Islet precursor cell (in vitro differentiated cells): ENCODE measurements around the gene ITPKB.
"Not testable (repeated sequence)": the region's sequence is repeated elsewhere in the genome, so short reads cannot be mapped to it uniquely, and the experiment has no call there.

Experiments
- DNase-seq: peaks from one replicate; pipeline ENCODE4 v3.0.0-alpha.2; 2018

The ITPKB gene

DNA sequence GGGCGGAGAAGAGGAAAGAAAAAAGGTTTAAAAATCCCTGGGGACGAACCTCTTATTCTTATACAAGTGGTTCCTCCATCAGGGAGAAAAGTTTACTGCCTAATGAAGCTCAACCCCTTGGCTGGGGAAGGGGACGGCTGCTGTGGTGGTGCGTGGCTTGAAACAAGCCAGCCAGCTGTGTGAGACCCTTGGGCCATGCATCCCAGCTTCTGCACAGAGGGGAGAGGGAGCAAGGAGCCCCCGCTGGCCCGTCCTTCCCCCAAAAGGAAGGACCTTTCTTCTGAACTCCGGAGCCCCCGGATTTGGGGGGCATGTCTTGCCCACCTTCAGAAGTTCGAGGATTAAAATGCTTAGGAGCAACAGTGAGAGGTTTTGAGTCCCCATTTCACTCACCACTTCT lies 123.2 kb downstream of the ITPKB start:
- no peak for DNase-seq

- DNase-seq: not testable (repeated sequence)
These were observed 127.1 kb downstream of the ITPKB start for GRCh38 chr1:226611980-226612379.

- no peak for DNase-seq
These were observed 127.8 kb downstream of the ITPKB start for GRCh38 chr1:226611301-226611700.

DNA sequence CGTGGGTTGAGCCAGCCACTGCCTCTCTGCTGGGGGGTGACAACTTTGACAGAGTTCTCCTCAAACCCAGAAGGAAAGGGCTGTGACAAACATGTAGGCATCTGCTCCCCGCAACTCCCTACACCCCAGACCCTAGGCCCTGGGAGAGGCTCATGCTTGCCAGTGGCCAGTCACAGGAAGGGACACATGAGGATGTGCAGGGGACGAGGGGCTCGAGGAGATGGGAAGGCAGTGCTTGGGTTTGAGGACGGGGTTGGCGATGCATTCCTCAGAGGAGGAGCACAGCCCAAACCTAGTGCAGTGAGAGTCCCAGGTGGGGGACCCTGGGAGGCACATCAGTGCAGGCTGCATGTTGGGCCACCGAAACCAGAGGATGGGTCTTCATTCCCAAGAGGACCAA lies 128.4 kb downstream of the ITPKB start:
- DNase-seq: no peak

DNA sequence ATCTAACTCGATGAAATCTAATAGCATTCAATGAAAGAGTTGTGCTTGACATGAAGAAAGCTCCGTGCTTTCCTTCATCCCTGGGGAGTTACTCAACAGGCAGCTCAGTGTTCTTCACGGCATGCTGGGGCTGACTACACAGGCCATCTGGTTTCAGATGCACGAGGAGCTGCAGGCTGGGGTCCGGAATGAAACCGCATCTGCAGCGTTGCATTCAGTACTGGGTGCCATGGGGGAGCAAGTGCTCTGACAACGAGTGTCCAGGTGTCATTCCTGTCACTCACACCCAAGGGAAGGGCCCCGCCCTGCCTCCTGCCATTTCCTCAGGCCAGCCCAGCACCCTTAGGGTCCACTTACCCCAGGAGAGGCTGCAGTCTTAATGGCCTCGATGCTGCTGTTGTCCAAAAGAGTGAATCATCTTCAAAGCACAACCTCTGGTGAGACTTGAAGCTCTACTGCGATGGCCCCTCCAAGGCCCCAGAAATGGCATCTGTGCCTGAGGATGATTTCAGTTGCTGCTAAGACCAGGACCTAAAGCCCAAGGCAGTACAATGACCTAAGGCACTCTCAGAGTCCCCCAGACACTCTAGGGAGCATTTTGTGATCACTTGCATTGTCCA lies 129.1 kb downstream of the ITPKB start:
- no peak for DNase-seq

DNA sequence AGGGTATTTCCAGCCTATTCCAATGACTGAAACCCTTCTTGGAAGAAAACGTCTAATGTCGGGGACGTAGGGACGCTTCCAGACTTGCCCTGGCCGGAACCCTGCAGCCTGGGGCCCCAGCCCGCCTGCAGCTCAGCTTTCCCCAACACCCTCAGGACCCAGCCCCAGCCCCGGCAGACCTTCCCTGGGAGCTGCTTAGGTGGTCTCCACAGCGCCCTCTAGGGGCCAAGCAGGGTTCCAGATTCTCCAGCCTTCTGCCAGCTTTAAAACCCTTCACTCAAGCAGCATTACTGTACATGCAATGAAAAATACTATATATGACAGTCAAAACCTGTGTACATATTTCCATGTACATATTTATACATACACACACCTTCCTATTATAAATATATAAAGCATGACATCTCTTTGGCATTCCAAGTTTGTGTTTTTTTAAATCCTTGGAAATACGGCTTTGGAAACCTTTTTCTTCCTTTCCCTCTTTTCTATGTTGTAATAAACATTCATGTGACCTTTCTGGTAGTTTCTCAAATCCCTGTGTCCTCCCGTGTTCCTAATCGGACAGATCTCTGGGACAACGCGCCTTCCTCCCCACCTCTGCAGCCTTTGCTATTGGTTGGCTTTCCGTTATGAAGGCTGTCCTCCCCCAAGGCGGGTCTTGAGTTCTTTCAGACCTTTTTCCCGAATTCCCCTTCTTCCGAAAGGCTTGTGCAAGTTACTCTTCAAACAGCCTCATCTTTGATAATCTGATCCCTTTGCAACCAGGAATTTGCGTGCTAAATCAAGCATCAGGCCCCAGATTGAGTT lies 130.2 kb downstream of the ITPKB start:
- peak; percentile 88 for DNase-seq

DNA sequence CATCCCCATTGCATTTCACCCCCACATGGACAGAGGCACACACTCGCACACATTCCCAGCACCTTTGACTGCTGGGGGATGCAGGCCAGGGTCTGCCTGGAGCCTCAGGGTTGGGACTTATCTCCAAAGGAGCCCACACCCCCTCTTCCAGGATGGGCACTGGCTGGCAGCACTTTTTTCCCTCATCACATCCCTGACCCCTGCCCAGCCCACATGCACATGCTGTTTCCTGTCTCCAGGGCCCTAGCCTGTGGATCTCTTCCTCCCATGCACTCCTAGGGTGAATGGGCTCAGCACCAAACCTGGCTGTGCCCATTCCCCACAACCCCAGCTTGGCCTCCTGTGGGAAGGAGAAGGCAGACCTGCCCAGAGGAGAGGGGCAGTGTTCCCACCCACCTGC lies 131.3 kb downstream of the ITPKB start:
- DNase-seq: no peak

- DNase-seq: no peak
These were observed 131.8 kb downstream of the ITPKB start for GRCh38 chr1:226607268-226607660.

DNA sequence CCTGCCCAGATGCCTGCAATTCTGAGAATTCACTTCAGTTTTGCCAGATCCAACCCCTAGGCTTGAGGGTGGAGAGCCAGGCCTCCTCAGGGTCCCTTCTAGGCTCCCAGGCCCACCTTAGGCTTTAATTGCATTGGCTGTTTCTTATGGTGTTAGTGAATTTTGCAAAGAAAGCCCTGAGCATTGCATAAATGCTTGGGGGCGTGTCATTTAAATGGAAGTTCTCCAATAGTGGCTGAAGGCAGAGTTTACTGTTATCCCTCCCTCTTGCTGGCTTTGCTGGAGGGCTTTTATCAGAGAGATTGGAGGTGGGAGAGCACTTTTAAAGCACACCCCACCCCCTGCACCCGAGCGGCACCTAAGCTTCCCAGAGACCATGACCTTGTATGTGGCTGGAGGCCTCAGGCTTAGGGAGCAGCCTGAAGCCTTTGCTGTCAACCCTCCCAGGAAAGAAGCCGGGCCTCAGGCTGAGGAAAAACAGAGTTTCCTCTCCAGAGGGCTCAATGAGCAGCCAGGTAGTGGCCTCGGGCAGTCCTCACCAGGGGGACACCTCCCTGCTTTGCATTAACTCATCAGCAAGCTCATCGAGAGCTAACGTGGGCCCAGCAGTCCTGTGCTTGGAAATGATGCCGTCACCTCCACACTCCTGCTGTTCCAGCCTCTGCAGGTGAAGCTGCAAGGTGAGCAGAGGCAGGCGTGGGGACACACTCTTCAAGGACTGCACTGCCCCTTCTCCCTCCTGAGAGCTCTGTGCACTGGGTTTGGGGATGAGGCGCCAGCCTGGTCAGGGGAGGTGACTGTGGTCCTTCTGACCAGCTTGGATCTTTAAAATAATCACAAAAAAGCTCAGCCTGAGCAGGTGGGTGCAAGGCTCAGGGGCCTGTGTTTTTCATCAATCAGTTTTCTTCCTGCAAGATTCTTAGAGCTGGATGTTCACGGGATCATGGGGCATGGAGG lies 132.5 kb downstream of the ITPKB start:
- peak; percentile 86 for DNase-seq

GRCh38 chr1:226605318-226605950 lies 133.6 kb downstream of the ITPKB start:
- DNase-seq: no peak

- DNase-seq: peak; percentile 90
These were observed 134.3 kb downstream of the ITPKB start for GRCh38 chr1:226604560-226605317.

- no peak for DNase-seq
These were observed 135.1 kb downstream of the ITPKB start for GRCh38 chr1:226603858-226604559.

DNA sequence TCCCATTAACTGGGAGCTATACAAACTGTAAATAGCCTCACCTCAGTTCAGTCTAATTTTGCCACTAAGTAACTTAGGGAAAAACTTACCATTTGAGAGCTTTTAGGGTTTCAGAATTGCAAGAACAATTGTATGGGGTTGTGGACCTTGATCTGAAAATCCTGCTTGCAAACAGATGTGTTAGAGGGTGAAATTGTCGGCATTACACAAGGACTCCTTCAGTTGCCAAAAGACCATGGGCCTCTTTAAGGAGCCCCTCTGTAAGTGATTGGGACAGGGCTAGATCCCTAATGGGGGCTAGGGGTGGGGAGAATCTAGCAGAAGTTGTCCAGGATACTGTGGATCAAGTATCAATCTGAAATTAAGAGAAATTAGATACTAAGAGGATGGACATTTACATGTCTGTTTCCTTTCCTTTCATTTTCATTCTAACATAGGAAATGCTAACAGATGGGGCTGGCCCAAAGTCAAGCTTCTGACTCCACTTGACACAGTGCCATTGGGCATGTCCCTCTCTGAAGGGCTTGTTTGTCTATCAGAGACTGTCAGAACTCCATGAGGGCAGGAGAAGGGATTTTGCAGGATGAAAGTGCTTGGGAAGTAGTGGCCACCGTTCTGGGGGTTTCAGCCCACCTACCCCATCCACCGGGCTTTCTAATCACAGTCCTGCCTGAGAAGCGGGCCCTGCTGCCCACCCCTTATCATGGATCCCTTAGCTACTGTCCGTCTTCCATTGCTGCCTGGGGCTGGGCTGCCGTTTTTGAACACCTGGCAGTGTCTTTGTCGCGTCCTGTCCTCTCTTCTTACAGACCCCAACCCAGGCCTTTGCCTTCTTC lies 135.8 kb downstream of the ITPKB start:
- no peak for DNase-seq

DNA sequence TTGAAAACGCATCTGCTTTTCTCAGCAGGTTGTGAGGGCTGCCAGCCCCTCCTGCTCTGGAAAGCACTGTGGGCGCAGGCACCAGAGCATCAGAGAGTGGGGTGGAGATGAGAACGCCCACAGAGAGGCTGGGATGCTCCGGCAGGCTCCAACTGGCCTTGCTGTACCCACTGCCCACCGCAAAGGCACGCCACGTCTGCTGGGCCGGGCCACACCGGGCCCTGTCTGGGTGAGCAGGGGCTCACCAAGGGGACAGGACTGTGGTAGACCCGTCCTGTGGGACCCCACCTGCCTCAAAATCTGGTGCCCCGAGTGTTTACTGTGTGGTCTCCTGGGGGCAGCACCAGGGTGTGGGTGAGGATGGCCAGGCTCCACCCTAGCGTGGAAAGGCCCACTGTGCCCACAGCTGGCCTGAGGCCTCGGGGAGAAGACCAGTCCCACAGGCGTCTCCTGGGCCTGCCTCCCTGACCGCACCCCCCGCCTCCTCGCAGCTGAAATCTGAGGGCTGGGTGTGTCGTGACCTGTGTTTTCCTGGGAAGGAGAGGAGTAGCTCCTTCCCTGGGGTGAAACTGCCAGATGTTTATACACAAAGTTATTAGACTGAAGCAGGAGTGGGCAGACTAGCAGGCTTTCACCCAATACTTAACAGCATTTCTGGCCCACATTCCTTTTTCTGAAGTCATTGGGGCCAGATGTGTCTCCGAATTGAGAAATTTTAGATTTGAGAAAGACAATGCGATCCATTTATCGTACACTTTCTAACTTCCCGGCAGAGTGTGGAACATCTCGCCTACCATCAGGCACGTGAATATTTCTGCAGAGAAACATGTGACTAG lies 136.7 kb downstream of the ITPKB start:
- peak; percentile 69 for DNase-seq

DNA sequence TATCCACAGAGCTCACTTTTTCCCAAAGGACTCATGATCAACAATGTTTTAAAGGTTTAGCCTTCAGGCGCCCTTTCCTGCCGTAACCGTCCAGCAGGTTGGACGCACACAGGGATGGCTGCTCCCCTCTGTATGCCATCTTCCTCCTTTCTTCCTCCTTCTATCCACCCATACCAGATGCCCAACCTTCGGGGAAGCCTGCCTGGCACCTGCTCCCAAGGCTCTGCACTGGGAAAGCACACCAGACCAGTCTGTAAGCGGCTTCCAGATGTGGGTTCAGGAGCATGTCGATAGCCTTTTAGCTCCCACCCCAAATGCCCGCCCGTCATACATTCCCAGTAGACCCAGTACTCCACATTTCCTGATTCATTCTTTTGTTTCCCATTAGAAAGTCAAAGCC lies 137.6 kb downstream of the ITPKB start:
- DNase-seq: no peak

DNA sequence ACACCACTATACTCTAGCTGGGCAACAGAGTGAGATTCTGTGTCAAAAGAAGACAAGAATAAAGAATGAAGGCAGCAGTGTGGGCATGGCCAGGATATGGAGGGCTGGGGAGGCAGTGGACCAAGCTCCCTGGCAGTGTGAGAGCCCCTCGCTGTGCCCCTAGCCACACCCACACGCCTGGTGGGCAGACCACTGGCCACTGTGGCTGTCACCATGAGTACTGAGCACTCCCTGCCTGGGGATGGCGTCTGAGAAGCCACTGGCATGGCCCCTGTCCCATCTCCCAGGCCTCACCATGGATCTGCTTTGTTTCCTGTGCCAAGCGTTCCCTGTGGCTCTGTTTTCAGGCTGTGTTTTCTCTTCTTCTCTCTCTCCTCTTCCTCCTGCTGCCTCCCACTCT lies 138.8 kb downstream of the ITPKB start:
- no peak for DNase-seq

DNA sequence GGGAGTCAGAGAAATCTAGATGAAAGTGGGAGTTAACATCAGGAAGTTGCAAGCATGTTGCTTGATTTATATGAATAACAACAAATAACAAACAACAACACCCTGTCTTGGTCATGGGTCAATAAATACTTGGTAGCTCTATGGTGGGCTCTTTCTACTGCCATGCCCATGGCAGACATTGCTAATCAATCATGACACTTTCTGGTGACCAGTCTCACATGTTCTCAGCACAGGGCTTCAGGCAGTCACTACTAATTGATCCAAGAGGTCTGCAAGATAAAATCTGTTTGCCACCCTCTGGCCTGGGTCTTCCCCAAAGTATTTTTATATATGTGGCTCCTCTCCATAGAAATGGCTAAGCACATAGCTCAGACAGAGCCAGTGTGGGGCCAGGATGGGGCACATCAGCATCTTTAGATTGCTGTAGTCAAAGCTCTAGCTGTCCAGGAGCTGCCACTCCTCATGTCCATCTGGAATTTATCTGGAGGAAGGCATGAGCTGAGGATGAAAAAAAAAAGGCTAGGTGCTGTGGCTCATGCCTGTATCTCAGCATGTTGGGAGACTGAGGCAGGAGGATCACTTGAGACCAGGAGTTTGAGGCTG lies 139.3 kb downstream of the ITPKB start:
- no peak for DNase-seq

GRCh38 chr1:226598955-226599354 lies 140.1 kb downstream of the ITPKB start:
- DNase-seq: not testable (repeated sequence)

DNA sequence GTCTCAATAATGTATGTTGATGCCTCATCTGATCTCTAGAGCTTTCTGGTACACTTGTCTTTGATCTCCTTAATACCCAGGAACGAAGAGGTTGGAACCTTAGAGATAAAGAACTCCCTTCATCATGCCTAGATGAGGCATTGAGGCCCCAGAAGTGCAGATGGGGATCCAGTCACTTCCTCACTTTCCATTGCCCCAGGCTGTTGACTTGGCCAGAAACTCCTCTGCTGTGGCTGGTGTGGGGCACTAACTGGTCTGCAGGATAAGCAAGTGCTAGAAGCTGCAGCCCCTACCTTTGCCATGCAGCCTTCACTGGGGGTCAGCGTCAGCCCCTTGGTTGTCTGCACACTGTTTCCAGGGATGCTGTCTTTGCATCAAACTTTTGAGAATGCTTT lies 140.6 kb downstream of the ITPKB start:
- peak; percentile 70 for DNase-seq
